LNCaP clone FGC (cell line): Measurements from ENCODE around the gene SYN1.
"Not testable (repeated sequence)": the region's sequence is repeated elsewhere in the genome, so short reads cannot be mapped to it uniquely, and the experiment has no call there.

Source experiments
- DNase-seq: peaks from one replicate; pipeline ENCODE4 v3.0.0-alpha.2; 2011; ENCODE audit warnings: low read depth
- H3K4me3 ChIP-seq: 2 replicates; pipeline ENCODE4 v1.5.1; 2011; ENCODE audit warnings: mild to moderate bottlenecking, low read depth, low read length, control low read depth
- CTCF ChIP-seq: IDR thresholded peaks from 2 replicates; pipeline ENCODE4 v1.5.1; 2012; ENCODE audit warnings: mild to moderate bottlenecking; ENCODE audit not compliant: control insufficient read depth, insufficient read depth; ENCODE audit errors: extremely low read depth

SYN1 gene

GRCh38 chrX:47612418-47612817 lies 7.2 kb downstream of the SYN1 start:
- no peak for DNase-seq
- TF ChIP-seq CTCF, result no peak
- H3K4me3 ChIP-seq, result no peak overlapping the region

- no peak overlapping the region for H3K4me3 ChIP-seq
- no peak for DNase-seq
- no peak for TF ChIP-seq CTCF
Measured at GRCh38 chrX:47611926-47612325, 7.7 kb downstream of the SYN1 start.

- DNase-seq, result no peak
- no peak for TF ChIP-seq CTCF
Measured at GRCh38 chrX:47611489-47611888, 8.2 kb downstream of the SYN1 start.

GRCh38 chrX:47610511-47610910 lies 9.1 kb downstream of the SYN1 start:
- DNase-seq, result no peak
- H3K4me3 ChIP-seq, result no peak overlapping the region
- no peak for TF ChIP-seq CTCF

More at GRCh38 chrX:47611489-47611888, 8.2 kb downstream of the SYN1 start:
- H3K4me3 ChIP-seq, result no peak overlapping the region

- DNase-seq, result no peak
- TF ChIP-seq CTCF, result no peak
- no peak overlapping the region for H3K4me3 ChIP-seq
Measured at GRCh38 chrX:47608130-47608810, 11.4 kb downstream of the SYN1 start.

GRCh38 chrX:47607091-47607490 lies 12.6 kb downstream of the SYN1 start:
- no peak for TF ChIP-seq CTCF
- H3K4me3 ChIP-seq, result no peak overlapping the region
- no peak for DNase-seq

- no peak for DNase-seq
- no peak overlapping the region for H3K4me3 ChIP-seq
- TF ChIP-seq CTCF, result no peak
Measured at GRCh38 chrX:47605024-47605423, 14.6 kb downstream of the SYN1 start.

- not testable (repeated sequence) for H3K4me3 ChIP-seq, DNase-seq
Measured at GRCh38 chrX:47603125-47603524, 16.5 kb downstream of the SYN1 start.
